Hepatocyte (in vitro differentiated cells): ENCODE results near the gene ANAPC2. TPM values are rescaled to one million over a fixed set of nuclear protein-coding genes. Genes with fewer than 3 reads are reported as not detected.

ENCODE experiments used
- DNase-seq: peaks from one replicate; pipeline ENCODE4 v3.0.0-alpha.2; 2016; ENCODE audit warnings: low spot score
- H2AFZ ChIP-seq: fragments of 200-600 bp; sonication (generic); 2 replicates; pipeline ENCODE4 v1.6.0; 2016; ENCODE audit warnings: antibody characterized with exemption, mild to moderate bottlenecking
- H3K27ac ChIP-seq: fragments of 200-600 bp; sonication (generic); 2 replicates; pipeline ENCODE4 v1.5.1; 2016; ENCODE audit warnings: mild to moderate bottlenecking
- H3K27me3 ChIP-seq: fragments of 200-600 bp; sonication (generic); 2 replicates; pipeline ENCODE4 v1.6.1; 2016
- H3K36me3 ChIP-seq: fragments of 200-600 bp; sonication (generic); replicated peaks from 2 replicates; pipeline ENCODE4 v1.5.1; 2016; ENCODE audit warnings: low read depth; ENCODE audit not compliant: insufficient read depth
- H3K4me1 ChIP-seq: fragments of 200-600 bp; sonication (generic); 2 replicates; pipeline ENCODE4 v1.5.1; 2016; ENCODE audit warnings: mild to moderate bottlenecking, moderate library complexity; ENCODE audit not compliant: insufficient read depth
- H3K4me2 ChIP-seq: fragments of 200-600 bp; sonication (generic); 2 replicates; pipeline ENCODE4 v1.6.0; 2016
- H3K4me3 ChIP-seq: fragments of 200-600 bp; sonication (generic); 2 replicates; pipeline ENCODE4 v1.5.1; 2016; ENCODE audit warnings: mild to moderate bottlenecking
- H3K79me2 ChIP-seq: fragments of 200-600 bp; sonication (generic); 2 replicates; pipeline ENCODE4 v1.6.0; 2017; ENCODE audit warnings: mild to moderate bottlenecking
- H3K9me2 ChIP-seq: fragments of 200-600 bp; sonication (generic); replicated peaks from 2 replicates; pipeline ENCODE4 v1.6.0; 2017; ENCODE audit warnings: mild to moderate bottlenecking; ENCODE audit not compliant: insufficient read depth
- H3K9me3 ChIP-seq: fragments of 200-600 bp; sonication (generic); 2 replicates; pipeline ENCODE4 v1.5.1; 2016; ENCODE audit warnings: low read depth, mild to moderate bottlenecking
- H4K20me1 ChIP-seq: fragments of 200-600 bp; sonication (generic); 2 replicates; pipeline ENCODE4 v1.6.0; 2016; ENCODE audit warnings: mild to moderate bottlenecking; ENCODE audit not compliant: insufficient read depth, poor library complexity, severe bottlenecking
- EZH2 ChIP-seq: fragments of 200-600 bp; sonication (generic); IDR thresholded peaks from 2 replicates; pipeline ENCODE4 v1.6.1; 2016; ENCODE audit warnings: antibody characterized with exemption, mild to moderate bottlenecking, borderline replicate concordance
- EZH2phosphoT487 ChIP-seq: fragments of 200-600 bp; sonication (generic); IDR thresholded peaks from one replicate; pipeline ENCODE4 v1.6.1; 2018; ENCODE audit warnings: antibody characterized with exemption, mild to moderate bottlenecking, low read depth, moderate library complexity; ENCODE audit not compliant: unreplicated experiment, severe bottlenecking
- WGBS: methylation state at CpG from one replicate; pipeline ENCODE4 v1.1.6; 2016; ENCODE audit warnings: low lambda C conversion rate; ENCODE audit errors: missing lambda C conversion rate; 5-methylcytosine and 5-hydroxymethylcytosine counted together
- polyA plus RNA-seq: library from polyadenylated mRNA; unstranded; fragments of >200 nt; fragmentation: Nextera tagmentation; extraction: Ambion mirVana; gene quantifications from 2 replicates; pipeline ENCODE4 v1.2.1, GENCODE V29; 2016
- total RNA-seq: library from RNA; depleted of rRNA; stranded (reverse); fragments of >200 nt; gene quantifications from 2 replicates; pipeline ENCODE4 v1.2.3, GENCODE V29; 2014
- TF ChIP-seq, protein P1 (sequence below): fragments of 200-600 bp; sonication (generic); IDR thresholded peaks from 2 replicates; pipeline ENCODE4 v1.5.1; 2016; ENCODE audit warnings: antibody characterized with exemption, mild to moderate bottlenecking; ENCODE audit not compliant: poor library complexity

Gene ANAPC2
- total and polyA plus RNA-seq, 2 experiments from 2014 or later = 12.2 to 21.3 TPM

DNA sequence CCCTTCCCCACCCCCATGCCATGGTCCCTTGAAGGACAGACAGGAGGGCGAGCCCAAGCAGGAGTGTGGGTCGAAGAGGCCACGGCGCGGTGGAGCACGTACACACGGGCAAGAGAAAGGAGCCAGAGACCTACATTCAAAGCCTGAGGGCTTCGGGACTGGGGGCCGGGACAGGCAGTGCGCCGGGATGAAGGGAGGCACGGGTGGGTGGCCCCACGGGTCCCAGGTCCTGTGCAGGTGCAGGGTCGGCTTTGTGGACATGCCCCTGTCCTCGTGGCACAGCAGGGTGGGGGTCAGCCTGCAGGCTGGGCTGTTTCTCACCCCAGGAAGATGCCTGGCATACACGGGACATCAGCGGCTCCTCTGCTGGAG, 28.3 kb downstream of the ANAPC2 start:
- no peaks in the 10 kb centered on the region for H3K79me2 ChIP-seq
- no peak overlapping the region for H2AFZ ChIP-seq
- no peak overlapping the region for H3K4me2 ChIP-seq
- DNase-seq = no peak
- no peaks in the 10 kb centered on the region for H4K20me1 ChIP-seq
- H3K9me2 ChIP-seq = no peaks in the 10 kb centered on the region
- peaks cover 10% of the 10 kb centered on the region for H3K4me1 ChIP-seq
- no peaks in the 10 kb centered on the region for H3K9me3 ChIP-seq
- 83% methylated on average over 15 of the region's 17 CpGs for WGBS
- H3K36me3 ChIP-seq = no peaks in the 10 kb centered on the region
- no peak overlapping the region for H3K4me3 ChIP-seq
- H3K27ac ChIP-seq = no peak overlapping the region
- H3K27me3 ChIP-seq = peaks cover 96% of the 10 kb centered on the region
- TF ChIP-seq, protein P1, sequence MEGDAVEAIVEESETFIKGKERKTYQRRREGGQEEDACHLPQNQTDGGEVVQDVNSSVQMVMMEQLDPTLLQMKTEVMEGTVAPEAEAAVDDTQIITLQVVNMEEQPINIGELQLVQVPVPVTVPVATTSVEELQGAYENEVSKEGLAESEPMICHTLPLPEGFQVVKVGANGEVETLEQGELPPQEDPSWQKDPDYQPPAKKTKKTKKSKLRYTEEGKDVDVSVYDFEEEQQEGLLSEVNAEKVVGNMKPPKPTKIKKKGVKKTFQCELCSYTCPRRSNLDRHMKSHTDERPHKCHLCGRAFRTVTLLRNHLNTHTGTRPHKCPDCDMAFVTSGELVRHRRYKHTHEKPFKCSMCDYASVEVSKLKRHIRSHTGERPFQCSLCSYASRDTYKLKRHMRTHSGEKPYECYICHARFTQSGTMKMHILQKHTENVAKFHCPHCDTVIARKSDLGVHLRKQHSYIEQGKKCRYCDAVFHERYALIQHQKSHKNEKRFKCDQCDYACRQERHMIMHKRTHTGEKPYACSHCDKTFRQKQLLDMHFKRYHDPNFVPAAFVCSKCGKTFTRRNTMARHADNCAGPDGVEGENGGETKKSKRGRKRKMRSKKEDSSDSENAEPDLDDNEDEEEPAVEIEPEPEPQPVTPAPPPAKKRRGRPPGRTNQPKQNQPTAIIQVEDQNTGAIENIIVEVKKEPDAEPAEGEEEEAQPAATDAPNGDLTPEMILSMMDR = no peak
- TF ChIP-seq EZH2 (no peak), EZH2phosphoT487 (no peak)

DNA sequence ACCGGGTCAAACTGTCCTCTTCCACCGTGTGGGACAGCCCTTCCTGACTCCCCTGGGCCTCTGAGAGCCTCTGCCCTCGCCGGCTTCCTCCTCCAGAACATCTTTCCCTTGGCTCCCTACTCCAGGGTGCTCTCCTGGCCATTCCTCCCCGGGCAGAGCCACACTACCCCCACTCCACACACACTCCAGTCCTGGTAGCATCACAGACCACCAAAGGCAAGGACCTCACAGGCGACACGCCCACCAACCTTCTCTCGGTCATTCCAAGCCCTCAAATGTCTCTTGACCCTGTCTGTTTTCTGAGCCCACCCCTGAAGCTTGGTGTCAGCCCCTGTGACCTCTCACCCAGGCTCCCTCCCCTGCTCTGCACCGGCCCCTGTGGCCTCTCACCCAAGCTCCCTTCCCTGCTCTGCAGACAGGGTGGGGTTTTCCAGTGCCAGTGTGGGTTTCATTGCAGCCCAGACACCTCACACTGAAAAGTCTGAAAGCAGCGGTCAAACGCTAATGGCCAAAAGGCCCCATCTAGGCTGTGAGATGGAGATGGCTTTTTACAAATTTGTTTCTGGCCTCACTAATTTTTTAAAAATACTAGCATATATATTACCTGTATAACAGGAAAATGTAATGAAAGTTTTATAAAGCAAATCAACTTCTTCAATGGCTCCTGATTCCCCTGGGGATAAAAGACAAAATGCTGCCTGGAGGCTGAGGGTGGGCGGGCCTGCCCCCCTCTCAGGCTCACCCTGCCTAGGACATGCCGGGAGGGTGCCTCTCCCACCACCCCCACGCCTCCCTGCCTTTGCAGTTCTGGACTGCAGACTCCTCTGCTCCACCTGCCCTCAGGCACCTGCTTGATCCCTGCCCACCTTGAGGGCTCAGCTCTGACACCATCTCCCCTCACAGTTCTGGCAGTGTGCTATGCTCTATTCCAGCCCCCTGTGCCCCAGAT, 29.0 kb downstream of the ANAPC2 start:
- Histone ChIP-seq H3K27me3 (peaks cover 90% of the 10 kb centered on the region), H3K9me2 (no peaks in the 10 kb centered on the region), H3K79me2 (no peaks in the 10 kb centered on the region), H2AFZ (no peak overlapping the region), H3K9me3 (no peaks in the 10 kb centered on the region), H3K4me2 (no peak overlapping the region), H3K36me3 (no peaks in the 10 kb centered on the region), H3K4me3 (no peak overlapping the region), H3K4me1 (peaks cover 10% of the 10 kb centered on the region), H3K27ac (no peak overlapping the region), H4K20me1 (no peaks in the 10 kb centered on the region)
- 59% methylated on average over 14 of the region's 14 CpGs for whole genome bisulfite sequencing
- TF ChIP-seq EZH2phosphoT487 = no peak
- TF ChIP-seq, protein P1 = no peak
- TF ChIP-seq EZH2 = no peak
- no peak for DNase-seq

DNA sequence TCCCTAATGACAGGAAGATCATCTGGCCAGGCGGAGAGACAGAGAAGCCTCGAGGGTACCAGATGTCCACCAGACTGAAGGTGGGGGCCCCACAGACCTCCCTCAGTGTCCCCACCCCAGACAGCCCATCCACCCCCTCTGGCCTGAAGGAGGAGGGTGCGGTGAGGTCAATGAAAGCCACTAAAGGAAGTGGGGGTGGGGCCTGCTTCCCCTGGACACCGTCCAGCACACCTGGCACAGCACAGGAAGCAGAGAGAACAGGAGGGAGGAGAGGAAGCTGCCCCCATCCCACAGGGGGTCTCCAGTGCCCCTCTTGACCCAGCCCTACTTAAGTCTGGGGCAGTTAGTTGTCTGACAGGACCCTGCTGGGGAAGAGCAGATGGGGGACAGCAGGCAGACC, 29.7 kb downstream of the ANAPC2 start:
- Histone ChIP-seq H4K20me1 (no peaks in the 10 kb centered on the region), H2AFZ (no peak overlapping the region), H3K4me1 (peaks cover 10% of the 10 kb centered on the region), H3K27ac (no peak overlapping the region), H3K27me3 (peaks cover 83% of the 10 kb centered on the region), H3K9me3 (no peaks in the 10 kb centered on the region), H3K36me3 (no peaks in the 10 kb centered on the region), H3K9me2 (no peaks in the 10 kb centered on the region), H3K4me3 (no peak overlapping the region), H3K79me2 (no peaks in the 10 kb centered on the region), H3K4me2 (no peak overlapping the region)
- TF ChIP-seq EZH2phosphoT487 = no peak
- no peak for TF ChIP-seq EZH2
- TF ChIP-seq, protein P1 = no peak
- 90% methylated on average over 3 of the region's 4 CpGs for WGBS
- no peak for DNase-seq
